ENCODE data around the gene TAF9B.
A peak's percentile ranks its signal among the peaks of the same experiment; 100 is the strongest.
"Not testable (repeated sequence)": the region's sequence is repeated elsewhere in the genome, so short reads cannot be mapped to it uniquely, and the experiment has no call there.

TAF9B gene, protein sequence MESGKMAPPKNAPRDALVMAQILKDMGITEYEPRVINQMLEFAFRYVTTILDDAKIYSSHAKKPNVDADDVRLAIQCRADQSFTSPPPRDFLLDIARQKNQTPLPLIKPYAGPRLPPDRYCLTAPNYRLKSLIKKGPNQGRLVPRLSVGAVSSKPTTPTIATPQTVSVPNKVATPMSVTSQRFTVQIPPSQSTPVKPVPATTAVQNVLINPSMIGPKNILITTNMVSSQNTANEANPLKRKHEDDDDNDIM

DNA sequence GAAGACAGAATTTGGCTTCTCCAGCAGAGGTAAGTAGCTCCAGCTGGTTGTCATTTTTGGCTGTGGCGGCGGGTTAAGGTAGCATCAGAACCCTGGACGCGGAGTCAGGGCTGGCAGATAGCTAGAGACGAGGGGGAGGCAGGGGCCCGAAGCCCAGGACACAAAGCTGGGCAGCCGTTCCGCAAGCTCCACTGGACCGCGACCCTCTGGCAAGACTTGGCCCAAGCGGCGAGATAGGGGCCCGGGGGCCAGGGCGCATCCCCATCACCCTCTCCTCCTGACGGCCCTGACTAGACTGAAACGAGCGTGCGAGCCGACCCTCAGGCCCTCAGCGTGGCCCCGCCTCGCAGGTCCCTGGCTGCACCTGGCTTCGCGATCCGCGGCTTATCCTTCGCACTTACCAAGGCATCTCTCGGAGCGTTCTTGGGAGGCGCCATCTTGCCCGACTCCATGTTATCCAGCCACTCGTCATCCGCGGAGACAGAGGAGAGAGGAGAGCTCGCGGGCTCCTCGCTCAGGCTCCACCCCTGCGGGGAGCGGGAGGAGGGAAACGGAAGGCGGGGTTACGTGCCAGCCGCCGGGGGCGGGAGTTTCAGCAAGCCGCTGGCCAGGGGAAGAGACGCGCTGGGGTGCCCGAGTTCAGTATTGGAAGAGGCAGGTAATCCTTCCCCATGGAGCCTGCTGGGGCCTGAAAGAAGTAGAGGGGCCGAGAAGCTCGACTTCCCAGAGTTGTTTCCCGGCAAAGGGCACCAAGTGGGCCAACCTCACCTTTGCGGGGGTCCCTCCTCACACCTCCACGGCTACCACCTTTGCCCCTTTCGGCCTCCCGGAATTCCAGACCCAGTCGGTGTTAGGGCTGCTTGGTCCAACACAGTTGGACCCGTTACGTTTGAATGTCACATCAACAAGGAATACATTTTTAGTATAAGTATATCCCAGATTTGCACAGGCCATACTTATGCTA is at the start of gene TAF9B:
TSS of gene TAF9B (minus strand) at position 491 of the 964 bp plus-strand sequence. CDS start at position 452, 39 bp downstream.
- peak; percentile 49 to 55 for DNase-seq (ENCODE audit: low read depth in 2 of 2)

DNA sequence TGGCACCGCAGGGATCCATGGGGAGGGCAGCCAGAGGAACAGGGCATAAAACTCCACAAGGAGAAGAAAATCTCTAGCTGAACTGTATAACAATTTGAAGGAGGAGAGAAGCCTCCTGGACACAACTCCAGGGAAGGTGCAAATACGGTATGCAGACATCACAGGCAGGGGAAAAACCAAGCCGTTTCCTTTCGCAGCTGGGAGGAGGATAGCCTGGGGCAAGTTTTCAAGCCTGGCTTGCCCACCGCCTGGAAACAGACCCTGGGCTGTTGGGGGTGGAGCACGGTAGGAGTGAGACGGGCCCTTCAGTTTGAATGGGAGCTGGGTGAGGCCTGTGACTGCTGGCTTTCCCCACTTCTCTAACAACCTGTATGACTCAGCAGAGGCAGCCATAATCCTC is 43.4 kb upstream of the TAF9B start:
- DNase-seq (ENCODE audit: low read depth in 2 of 2), result no peak

DNA sequence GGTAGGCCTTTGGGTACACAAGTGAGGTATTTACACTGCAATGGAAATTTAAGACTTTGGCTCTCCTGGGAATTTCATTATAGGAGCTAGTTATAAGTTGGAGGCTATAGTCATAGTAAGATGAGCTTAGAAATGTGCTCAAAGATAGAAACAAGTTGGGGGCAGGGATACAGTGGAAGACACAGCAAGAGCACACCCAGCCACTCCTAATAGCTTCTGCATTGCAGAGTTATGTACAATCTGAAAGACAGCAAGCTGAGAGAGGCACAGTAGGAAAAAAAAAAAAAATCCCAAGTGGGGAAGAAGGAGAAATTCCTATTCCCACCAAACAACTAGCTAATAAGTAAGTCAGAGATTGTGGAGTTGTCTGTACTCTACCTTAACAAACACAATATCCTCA is 41.9 kb upstream of the TAF9B start:
- no peak for DNase-seq (ENCODE audit: low read depth in 2 of 2)

DNA sequence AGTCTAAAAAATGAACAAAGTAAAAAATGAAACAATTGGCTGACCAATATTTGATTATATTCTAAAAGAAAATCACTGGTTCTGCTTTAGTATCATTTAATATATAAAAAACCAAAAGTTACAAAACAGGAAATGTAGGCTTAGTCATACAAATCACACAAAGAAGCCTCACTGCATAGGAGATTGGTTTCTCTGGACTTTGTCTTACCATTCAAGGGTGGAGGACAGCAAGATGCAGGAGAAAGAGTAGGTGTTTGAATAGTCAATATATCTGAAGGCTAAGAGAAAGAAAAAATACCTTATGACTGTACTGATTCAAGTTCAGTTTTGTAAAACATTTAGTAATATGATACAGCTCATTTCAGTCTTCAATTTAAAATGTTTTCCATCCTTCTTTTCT is 28.6 kb upstream of the TAF9B start:
- DNase-seq (ENCODE audit: low read depth in 2 of 2), result no peak

DNA sequence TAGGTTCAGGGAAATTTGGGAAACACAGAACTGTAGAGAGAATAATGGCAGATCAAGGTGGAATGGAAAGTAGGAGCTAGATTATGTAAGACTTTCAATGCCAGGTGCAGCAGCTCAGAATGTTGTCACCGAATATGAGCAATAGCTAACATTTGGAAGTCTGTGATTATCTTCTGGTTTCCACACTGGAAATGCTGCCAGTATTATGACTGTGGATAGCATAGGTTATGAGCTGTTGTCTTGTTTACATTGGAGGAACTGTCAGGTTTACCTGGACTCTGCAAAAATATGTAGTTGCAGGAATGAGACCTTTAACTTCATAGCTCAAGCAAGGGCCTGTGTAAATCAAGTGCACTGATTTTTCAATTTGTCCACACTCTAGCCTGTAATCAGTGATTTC is 26.0 kb upstream of the TAF9B start:
- DNase-seq (ENCODE audit: low read depth in 2 of 2), result no peak

DNA sequence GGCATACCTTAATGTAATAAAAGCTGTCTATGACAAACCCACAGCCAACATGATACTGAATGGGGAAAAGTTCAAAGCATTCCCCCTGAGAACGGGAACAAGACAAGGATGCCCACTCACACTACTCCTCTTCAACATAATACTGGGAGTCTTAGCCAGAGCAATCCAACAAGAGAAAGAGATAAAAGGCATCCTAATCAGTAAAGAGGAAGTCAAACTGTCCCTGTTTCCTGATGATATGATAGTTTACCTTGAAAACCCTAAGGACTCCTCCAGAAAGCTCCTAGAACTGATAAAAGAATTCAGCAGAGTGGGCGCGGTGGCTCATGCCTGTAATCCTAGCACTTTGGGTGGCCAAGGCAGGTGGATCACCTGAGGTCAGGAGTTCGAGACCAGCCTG is 23.7 kb upstream of the TAF9B start:
- DNase-seq (ENCODE audit: low read depth in 2 of 2), result not testable (repeated sequence)

DNA sequence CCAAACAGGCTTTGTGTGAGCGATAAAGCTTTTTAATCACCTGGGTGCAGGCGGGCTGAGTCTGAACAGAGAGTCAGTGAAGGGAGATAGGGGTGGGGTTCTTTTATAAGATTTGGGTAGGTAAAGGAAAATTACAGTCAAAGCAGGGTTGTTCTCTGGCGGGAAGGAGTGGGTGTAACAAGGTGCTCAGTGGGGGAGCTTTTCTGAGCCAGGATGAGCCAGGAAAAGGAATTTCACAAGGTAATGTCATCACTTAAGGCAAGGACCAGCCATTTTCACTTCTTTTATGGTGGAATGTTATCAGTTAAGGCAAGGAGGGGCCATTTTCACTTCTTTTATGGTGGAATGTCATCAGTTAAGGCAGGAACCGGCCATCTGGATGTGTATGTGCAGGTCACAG is 21.3 kb upstream of the TAF9B start:
- not testable (repeated sequence) for DNase-seq (ENCODE audit: low read depth in 2 of 2)

DNA sequence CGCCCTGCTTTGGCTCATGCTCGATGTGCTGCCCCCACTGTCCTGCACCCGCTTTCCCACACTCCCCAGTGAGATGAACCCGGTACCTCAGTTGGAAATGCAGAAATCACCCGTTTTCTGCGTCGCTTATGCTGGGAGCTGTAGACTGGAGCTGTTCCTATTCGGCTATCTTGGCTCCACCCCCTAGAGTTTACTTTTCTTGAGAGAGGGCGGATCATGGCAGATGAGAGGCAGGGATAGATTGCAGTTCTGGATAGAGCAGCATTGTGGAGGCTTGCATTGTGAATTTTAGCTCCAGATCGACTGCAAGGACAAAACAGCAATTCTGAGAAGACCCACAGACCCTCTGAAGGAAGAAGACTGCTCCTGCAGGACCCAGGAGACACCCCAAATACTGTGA is 18.4 kb upstream of the TAF9B start:
- DNase-seq (ENCODE audit: low read depth in 2 of 2), result not testable (repeated sequence)

DNA sequence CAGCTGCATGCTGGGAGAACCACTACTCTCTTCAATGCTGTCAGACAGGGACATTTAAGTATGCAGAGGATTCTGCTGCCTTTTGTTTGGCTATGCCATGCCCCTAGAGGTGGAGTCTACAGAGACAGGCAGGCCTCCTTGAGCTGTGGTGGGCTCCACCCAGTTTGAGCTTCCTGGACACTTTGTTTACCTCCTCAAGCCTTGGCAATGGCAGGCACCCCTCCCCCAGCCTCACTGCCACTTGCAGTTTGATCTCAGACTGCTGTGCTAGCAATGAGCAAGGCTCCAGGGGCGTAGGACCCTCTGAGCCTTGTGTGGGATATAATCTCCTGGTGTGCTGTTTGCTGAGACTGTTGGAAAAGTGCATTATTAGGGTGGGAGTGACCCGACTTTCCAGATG is 17.9 kb upstream of the TAF9B start:
- DNase-seq (ENCODE audit: low read depth in 2 of 2), result not testable (repeated sequence)

DNA sequence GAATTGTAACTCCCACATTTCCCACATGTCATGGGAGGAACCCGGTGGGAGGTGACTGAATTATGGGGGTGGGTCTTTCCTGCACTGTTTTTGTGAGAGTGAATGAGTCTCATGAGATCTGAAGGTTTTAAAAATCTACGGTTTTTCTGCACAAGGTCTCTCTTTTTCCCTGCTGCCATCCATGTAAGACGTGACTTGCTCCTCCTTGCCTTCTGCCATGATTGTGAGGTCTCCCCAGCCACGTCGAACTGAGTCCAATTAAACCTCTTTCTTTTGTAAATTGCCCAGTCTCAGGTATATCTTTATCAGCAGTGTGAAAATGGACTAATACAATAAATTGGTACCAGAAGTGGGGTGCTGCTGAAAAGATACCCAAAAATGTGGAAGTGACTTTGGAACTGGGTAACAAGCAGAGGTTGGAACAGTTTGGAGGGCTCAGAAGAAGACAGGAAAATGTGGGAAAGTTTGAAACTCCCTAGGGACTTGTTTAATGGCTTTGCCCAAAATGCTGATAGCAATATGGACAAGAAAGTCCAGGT is 7.6 kb upstream of the TAF9B start:
- DNase-seq (ENCODE audit: low read depth in 2 of 2), result not testable (repeated sequence)

DNA sequence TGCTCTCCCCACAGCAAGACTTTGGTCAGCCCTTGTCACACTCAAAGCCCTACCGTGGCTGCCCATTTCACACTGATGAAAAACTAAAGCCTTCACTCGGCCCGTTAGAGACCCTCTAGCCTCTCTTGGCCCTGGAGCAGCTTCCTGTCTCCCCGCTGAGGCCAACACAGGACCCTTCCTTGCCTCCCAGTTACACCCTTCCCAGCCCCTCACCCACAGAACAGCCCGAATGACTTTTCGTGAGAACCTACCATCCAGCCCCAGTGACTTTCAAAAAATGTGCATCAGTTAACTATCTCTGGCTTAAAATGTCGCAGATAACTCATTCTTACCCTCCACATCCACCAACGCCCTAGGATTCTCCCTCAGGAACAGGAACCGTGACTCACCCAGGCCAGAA is 756 bp upstream of the TAF9B start:
- DNase-seq (ENCODE audit: low read depth in 2 of 2), result no peak

DNA sequence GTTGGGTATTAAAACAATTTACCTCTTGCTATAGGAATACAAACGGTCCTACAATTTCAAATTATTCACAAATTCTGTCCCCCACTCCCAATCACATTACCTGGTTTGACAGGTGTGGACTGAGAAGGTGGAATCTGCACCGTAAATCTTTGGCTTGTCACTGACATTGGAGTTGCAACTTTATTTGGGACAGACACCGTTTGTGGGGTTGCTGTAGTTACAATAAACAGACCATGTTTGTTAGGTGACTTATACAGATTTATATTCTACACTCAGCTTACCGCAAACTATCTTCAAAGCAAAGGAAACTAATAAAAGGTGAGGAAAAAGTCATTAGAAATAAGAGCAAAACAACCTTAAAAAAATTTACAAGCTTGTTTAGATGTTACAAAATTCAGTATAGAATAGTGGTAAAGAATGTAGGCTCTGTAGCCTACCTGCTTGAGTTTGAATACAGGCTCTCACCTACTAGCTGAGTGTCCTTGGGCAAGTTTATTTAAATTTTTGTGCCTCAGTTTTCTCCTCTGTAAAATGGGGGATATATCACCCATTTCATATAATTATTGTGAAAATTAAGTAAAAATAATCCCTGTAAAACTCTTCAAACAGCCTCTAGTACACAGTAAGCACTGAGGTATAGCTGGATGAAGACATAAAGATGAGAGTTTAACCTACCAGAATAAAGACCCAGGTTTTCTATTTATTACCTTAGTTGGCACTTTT is 6.1 kb downstream of the TAF9B start:
- no peak for DNase-seq (ENCODE audit: low read depth in 2 of 2)

DNA sequence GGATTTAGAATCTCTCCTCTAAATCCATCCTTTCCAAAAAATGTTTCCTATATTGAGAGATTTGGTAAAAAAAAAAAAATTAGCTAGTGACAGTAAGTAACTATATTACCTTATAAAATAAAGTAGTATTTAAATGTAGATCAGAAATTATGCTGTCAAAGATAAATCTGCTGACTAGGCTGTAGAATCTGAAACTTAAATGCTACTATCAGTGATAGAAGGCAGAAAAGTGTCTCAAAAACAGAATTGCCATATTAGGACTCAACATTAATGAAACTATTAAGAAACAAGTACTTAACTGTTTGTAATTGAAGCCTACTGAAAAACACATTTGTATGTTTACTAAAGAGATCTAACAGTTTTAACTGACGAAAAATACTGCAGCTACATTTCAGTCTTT is 8.3 kb downstream of the TAF9B start:
- DNase-seq (ENCODE audit: low read depth in 2 of 2), result no peak

DNA sequence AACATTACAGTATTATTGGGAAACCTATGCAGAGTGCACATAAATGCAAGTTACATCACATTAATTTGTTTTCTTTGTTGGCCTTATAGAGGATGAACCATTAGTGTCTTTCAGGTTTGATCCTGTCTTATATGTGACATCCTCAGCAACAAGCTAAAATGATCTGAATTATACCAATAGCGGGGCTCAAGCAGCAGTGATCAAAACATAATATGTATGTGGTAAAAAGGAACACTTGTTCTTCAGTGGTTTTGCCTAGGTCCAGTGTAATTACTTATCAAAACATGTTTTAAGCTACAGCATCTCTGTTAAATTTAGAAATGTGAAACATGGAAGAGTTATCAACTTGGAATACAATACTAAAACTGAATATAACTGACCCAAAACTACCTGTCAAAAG is 9.1 kb downstream of the TAF9B start:
- DNase-seq (ENCODE audit: low read depth in 2 of 2), result no peak

DNA sequence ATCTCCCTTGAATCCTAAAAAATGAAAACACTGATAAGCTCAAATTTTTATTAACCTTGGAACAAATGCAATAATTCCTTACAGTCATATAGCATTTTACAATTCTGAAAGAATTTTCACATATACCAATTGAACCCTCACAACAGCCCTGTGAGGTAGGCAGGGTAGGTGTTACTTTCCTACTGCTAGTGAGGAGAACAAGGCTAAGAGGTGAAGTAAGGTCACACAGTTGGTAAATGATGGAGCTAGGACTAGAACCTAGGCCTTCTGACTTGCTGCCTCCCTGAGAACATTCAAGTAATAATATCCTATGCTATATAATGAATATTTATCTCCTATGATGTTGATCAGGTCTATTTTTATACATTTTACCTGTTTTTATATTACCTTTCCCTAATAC is 9.7 kb downstream of the TAF9B start:
- DNase-seq (ENCODE audit: low read depth in 2 of 2), result no peak

DNA sequence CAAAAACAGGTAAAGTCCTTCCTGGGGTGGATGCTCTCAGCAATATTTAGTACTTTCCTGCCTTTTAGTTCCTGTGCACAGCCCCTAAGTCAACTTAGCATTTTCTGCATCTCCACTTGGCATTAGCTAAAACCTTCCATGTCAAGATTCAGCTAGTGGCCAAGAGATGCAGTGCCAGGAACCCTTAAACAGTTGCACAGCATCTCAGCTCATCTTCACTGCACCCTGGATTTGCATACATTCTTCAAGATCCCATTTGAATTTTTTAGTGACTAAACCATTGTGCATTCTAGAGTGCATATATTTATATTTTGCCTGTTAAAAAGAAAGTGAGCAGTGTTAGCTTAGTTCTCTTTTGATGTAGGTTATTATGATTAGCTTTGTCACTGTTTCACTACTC is 13.7 kb downstream of the TAF9B start:
- not testable (repeated sequence) for DNase-seq (ENCODE audit: low read depth in 2 of 2)

DNA sequence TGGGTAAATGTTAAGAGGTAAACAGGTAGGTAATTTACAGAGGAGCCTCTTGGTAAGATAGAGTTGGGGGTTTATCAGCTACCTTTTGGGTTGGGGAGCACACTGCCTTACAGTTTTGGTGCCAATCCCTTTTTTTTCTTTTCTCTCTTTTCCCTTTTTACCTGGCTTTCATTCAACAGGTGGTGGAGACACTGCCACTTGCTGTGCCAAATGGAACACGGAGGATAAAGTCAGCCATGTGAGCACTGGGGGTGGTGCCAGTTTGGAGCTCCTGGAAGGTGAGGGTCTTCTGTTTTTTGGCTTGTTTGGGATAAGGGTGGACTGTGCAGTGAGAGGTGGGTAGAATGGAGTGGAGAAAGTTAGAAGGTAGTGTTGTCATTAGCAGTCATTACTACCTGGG is 14.3 kb downstream of the TAF9B start:
- DNase-seq (ENCODE audit: low read depth in 2 of 2), result no peak

DNA sequence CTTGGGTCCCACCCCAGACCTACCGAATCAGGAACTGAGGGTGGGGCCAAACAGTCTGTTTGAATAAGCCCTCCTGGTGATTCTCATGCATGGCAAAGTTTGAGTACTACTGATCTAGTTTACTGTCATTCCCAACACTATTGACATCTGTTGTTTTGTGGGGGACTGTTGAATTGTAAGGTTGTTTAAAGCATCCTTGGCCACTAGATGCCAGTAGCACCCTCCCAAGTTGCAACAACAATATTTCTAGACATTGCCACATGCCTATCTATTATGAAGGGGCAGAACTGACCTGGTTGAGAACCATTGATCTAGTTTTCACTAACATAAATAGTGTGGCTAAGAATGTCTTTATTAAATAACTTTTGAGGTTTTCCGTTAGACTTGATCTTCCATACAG is 15.1 kb downstream of the TAF9B start:
- DNase-seq (ENCODE audit: low read depth in 2 of 2), result no peak

DNA sequence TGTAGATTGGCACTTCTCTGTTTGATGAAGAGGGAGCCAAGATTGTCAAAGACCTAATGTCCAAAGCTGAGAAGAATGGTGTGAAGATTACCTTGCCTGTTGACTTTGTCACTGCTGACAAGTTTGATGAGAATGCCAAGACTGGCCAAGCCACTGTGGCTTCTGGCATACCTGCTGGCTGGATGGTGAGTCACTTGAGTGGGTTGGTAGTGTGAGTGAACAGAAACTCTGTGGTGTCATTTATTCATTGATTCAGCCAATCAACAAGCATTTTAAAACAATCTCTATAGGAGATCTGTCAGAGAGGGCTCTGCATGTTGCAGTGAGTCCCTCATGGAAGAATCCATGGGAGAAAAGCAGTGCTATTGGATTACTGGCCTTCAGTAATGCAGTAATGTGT is 16.3 kb downstream of the TAF9B start:
- no peak for DNase-seq (ENCODE audit: low read depth in 2 of 2)

DNA sequence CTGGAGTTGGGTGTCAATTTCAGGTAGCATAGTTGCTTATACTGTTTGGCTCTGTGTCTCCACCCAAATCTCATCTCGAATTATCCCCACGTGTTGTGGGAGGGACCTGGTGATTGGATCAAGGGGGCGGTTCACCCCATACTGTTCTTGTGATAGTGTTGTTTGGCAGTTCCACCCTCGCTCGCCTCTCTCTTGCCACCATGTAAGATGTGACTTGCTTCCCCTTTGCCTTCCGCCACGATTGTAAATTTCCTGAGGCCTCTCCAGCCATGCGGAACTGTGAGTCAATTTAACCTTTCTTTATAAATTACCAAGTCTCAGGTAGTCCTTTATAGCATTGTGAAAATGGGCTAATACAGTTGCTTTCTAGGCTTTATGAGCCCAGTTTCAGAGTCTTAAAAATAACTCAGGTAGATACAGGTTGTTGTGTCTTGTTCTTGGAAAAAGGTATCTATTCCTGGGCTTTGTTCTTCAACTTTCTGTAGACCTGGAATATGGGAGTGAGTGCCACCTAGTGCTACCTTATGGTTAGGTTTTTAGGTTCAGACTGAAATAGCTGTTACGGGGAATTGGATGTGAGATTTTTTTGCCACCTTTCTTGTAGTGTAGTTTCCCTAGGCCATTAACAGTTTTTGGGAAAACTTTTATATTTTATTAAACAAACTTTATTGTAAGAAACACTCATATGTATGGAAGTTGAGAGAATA is 19.8 kb downstream of the TAF9B start:
- no peak for DNase-seq (ENCODE audit: low read depth in 2 of 2)

DNA sequence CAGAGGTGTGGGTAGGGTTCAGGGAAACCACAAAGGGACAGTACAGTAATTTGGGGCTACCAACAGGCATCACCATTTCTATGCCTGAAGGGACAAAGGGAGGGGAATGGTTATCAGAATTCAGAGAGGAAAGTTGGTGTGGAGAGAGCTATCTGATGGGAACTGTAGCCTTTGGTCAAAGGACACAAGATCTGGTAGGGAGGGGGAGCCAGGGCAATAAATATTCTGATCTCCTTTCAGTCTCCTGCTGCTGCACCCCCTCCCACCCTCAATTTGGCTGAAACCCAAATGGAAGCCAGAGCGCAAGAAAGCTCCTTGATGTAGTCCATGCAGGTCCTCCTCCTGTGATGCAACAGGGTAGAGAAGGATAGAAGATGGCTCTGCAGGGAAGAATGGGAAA is 20.8 kb downstream of the TAF9B start:
- DNase-seq (ENCODE audit: low read depth in 2 of 2), result no peak

DNA sequence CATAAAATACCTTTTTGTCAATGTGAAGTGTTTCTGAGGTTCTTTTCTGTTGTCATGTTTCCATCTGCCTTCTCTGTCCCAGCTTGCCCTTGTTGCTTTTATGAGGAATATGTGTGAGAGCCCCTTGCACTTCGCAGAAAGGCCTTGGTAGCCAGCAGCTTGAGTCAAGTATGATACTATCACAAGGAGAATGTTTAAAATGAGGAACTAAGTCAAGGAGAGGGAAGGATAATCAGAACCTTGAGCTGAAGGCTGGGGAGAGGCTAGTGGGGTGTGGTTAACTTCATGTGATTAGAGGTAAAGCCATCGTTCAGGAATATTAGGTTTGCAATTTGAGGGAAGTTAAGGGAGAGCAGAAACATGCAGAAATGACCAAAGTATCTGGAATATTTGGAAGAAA is 22.7 kb downstream of the TAF9B start:
- DNase-seq (ENCODE audit: low read depth in 2 of 2), result no peak

All from stimulated activated CD4-positive, alpha-beta T cell treated with anti-CD3 and anti-CD28 coated beads, Interleukin-1b, Interleukin-23, amount 100 ng/mL, for 1 hour (primary cell).